ENCODE data around the gene GOLM1. TPM values are rescaled to one million over a fixed set of nuclear protein-coding genes. Genes with fewer than 3 reads are reported as not detected.

The GOLM1 gene
- total and polyA plus RNA-seq, 10 of the 15 experiments (the other 5 are each of a cell fraction or from before 2014, with no cell fraction given): 0.41 to 25.9 (median 18.7) TPM

- TF ChIP-seq ZBTB4 (CRISPR knock-in tag; IDR thresholded peaks at IDR 0.05): no peak
- TF ChIP-seq SMAD5 (IDR thresholded peaks at IDR 0.05; ENCODE audit: low read depth): no peak
- TF ChIP-seq REST (IDR thresholded peaks at IDR 0.05; ENCODE audit: low read depth, low read length): no peak
- TF ChIP-seq RAD51 (IDR thresholded peaks at IDR 0.05): no peak
- no peak for TF ChIP-seq ZBTB33 (IDR thresholded peaks at IDR 0.05)
- TF ChIP-seq CEBPZ (IDR thresholded peaks at IDR 0.05; ENCODE audit: low read depth, low read length): no peak
- no peak for TF ChIP-seq HCFC1 (IDR thresholded peaks at IDR 0.05; ENCODE audit: low read length)
- 0 out of 2 replicates have a peak, but pooled peaks have one; percentile 26 for TF ChIP-seq IKZF1 (conservative IDR thresholded peaks at IDR 0.05)
- TF ChIP-seq DPF2 (IDR thresholded peaks at IDR 0.05): peak; percentile 45; the same call in 1 of the 2 replicates
- TF ChIP-seq KAT2A (conservative IDR thresholded peaks at IDR 0.05; ENCODE audit: control insufficient read depth, low read depth, low read length): no peak
- peak in 1 of 3 experiments; percentile 19; a peak in 2 of 6 replicates for TF ChIP-seq CTCF (IDR thresholded peaks at IDR 0.05 in 2 of 3, conservative IDR thresholded peaks at IDR 0.05 in 1 of 3; ENCODE audit: control insufficient read depth in 2 of 3, extremely low read depth in 1 of 3, insufficient read depth in 1 of 3, low read depth in 3 of 3, low read length in 3 of 3)
- TF ChIP-seq NR2F1 (conservative IDR thresholded peaks at IDR 0.05): 0 out of 2 replicates have a peak, but pooled peaks have one; percentile 18
These were observed at the start of gene GOLM1 (continued) for GRCh38 chr9:86098824-86099700.
